GM18502 (cell line): ENCODE data around the gene RPUSD1.
A peak's percentile ranks its signal among the peaks of the same experiment; 100 is the strongest.

Source experiments
- ATAC-seq: cut with Tn5 transposase; IDR thresholded peaks from one replicate; pipeline ENCODE4 v1.9.1; 2021; ENCODE audit warnings: mild to moderate bottlenecking; ENCODE audit not compliant: unreplicated experiment, poor library complexity

Gene RPUSD1

DNA sequence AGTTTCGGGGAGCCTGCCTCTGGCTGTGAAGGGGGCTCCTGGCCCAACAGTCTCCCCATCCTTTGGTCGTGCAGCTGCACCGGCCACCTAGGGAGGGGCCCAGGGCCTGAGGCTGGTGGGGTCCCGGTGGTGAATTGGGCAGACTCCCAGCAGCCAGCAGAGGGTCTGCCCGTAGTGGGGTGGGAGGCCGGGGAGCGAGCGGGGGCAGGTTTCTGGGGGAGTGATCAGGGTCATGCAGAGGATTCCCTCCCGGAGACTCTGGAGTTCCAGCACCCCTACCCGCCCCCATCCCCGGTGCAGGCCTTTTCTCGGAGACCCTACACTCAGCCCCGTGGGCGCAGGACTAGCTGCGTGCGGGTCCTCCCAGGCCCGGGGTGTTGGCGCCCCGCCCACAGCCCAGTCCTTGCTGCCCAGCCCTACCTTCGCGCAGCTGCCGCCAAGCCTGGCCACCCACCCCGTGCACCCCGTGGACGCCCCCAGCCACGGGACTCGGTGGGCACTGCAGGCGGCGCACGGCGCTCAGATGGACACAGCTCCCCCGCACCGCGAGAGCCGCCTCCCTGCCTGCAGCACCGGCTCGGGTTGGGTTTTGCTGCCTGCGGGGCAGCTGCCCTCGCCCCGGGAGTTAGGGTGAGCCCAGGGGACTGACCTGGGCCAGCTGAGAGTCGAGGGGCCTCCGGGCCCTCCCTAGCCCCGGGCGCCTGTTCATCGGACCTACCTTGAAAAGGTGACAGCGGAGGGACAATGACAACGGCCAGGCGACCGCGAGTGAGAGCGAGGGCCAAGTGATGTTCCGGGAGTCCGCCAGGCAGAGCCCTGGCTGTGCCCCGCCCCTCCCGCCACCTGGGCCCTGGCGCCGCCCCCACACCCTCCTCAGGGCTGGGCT lies 12.0 kb upstream of the RPUSD1 start, which contains the start of gene GNG13:
Gene GNG13, minus strand, starts transcription at position 787 of the 886 bp plus-strand sequence. CDS start 1,657 bp downstream, outside the sequence.
- ATAC-seq, result no peak

DNA sequence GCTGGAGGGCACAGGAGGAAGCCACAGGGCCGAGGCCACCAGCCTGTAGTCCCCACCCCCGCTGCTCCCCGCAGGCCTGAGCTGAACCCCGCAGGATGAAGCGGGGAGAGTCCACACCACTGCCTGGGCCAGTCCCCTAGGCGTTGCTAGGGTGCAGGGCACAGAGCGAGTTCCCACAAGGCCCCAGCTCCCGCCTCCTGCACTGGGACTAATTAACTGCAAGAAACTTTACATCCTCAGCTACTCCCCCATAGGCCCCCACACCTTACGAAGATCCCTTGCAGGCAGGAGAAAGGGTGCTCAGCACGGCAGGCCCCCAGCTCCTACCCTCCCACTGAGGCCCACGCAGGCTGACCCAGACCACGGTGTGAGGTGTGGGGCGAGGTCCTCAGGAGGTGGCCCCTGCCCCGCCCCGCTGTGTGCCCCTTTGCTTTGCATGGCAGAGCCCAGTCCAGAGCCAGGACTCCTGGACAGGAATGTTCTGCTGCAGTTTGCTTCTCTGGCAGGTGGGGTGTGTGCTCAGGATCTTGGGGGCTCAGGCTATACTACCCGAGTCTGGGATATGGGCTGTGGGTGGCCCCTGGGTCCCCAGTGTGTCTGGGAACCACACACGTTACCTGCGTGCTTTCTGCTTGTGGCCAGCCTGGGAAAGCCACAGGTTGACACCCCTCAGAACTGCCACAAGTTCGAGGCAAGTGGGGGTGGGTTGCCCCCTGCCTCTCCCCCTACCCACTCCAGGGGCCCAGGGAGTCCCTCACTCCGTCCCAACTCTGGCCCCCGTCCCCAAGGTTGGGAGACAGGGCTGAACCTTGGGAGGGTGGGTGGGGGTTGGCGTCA lies 11.1 kb upstream of the RPUSD1 start:
- no peak for ATAC-seq

DNA sequence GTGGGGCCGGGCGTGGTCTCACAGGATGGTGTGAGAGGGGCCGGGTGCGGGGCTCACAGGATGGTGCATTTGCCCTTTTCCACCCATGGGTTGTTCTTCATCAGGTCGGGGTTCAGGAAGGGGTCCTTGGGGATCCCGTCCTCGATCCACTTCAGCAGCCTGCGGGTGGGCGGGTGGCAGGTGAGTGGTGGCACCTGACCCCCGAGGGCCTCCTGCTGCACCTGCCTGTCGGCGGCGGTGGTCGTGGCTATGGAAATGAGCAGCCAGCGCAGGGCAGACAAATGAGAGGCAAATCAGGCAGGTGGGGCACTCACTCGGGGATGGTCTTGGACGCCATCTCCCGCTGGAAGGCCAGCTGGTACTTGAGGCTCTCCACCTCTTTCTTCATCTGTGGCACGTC lies 10.5 kb upstream of the RPUSD1 start:
- ATAC-seq, result no peak

DNA sequence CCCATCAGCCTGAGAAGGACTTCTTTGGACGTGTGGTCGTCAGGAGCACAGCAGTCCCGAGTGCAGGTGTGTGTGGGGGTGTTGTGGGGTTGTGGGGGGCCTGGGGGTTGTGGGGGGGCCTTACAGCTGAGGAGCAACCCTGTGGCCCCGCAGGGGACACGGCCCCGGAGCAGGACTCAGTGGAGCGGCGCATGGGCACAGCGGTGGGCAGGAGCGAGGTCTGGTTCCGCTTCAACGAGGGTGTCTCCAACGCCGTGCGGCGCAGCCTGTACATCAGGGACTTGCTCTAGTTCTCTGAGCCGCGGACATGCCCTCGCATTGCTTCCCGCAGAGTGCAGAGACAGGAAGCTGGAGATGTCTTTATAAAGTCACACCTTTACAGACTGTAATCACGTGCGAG lies 9.5 kb upstream of the RPUSD1 start:
- ATAC-seq, result no peak

- ATAC-seq, result no peak
Measured at GRCh38 chr16:797120-797420, 8.9 kb upstream of the RPUSD1 start.

GRCh38 chr16:796296-797119 lies 8.3 kb upstream of the RPUSD1 start:
- ATAC-seq, result no peak

- ATAC-seq, result no peak
Measured at GRCh38 chr16:795580-796229, 7.5 kb upstream of the RPUSD1 start.

DNA sequence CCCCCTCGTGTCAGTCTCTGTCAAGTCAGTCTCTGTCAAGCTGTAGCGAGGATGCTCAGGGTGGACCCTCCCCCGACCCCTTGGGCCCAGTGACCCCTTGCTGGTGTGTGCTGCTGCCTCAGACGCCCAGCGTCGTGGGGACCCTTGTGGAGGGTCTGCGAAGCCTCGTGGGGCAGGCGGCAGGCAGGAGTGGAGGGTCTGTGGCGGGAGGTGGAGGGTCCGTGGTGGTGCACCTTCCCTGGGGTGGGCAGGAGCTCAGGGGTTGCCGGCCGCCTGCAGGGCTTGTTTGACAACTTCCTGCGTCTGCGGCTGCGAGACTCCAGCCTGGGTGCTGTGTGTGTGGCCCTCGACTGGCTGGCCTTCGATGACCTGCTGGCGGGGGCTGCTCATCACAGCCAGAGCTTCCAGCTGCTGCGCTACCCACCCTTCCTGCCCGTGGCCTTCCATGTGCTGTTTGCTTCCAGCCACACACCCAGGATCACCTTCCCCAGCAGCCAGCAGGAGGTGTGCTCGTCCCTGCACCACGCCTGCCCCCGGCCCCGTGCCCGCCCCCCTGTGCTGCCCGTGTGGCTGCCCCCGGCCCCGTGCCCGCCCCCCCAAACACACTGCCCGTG lies 6.8 kb upstream of the RPUSD1 start:
- no peak for ATAC-seq

- no peak for ATAC-seq
Measured at GRCh38 chr16:794091-794822, 6.1 kb upstream of the RPUSD1 start.

DNA sequence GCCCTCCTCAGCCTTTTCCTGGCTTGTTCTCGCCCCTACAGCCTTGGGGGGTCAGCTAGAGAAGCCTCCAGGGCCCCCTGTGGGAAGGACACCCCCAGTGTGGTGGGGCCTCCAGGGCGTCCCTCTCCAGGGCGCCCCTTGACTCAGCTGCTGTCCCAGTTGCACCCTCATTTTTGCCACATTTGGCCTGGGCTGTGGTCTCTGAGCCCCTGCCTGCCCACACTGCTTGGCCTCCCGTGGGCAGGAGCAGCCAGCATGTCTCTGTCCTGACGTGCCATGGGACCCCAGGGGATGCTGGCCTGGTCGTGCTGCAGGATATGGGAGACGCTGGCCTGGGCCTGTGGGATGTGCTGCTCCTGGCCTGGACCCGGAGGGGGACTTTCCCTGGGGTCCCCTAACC lies 5.2 kb upstream of the RPUSD1 start:
- ATAC-seq, result no peak

DNA sequence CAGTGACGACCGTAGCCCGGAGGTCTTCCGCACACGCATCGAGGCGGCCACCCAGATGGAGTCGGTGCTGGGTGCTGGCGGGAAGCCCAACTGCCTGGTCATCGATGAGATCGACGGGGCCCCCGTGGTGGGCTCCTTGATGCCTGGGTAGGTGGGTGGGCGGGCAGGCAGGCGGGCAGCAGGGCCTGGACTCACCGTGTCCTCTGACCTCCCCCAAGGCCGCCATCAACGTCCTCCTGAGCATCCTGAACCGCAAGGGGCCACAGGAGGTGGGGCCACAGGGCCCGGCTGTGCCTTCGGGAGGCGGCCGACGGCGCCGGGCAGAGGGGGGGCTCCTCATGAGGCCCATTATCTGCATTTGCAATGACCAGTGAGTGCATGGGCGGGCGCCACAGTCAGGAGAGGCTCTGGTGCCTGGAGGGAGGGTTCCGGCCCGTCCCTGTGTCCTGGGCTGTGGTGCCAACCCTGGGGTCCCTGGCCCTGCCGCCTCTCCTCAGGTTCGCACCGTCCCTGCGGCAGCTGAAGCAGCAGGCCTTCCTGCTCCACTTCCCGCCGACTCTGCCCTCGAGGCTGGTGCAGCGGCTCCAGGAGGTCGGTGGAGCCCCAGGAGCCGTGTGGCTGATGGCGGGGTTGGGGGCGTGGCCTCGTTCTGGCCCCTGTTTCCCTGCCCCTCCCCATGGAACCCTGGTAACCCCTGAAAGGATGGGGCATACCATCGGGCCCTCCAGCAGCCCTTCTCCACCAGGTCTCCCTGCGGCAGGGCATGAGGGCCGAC lies 4.2 kb upstream of the RPUSD1 start:
- no peak for ATAC-seq

- ATAC-seq, result no peak
Measured at GRCh38 chr16:791131-791530, 3.0 kb upstream of the RPUSD1 start.

DNA sequence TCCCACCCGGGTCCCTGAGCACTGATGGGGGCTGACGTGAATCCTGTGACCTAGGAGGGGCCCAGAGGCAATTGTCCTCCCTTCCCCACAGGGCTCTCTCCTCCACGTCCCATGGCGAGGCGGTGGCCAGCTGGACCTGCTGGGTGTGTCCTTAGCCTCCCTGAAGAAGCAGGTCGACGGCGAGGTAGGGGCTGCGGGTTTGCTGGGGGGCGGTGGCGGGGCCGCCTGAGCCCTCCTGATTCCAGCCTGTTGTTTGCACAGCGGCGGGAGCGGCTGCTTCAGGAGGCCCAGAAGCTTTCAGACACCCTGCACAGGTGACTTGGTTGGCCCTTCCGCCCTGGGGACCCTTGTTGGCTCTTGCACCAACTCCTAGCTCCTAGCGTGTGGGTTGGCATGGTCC lies 1.9 kb upstream of the RPUSD1 start:
- no peak for ATAC-seq

- ATAC-seq, result no peak
Measured at GRCh38 chr16:789191-789850, 1.1 kb upstream of the RPUSD1 start.

GRCh38 chr16:788399-789126 lies 382 bp upstream of the RPUSD1 start, which contains the start of gene CHTF18:
CHTF18 (plus strand) TSS chr16:788620; CDS start chr16:788685, 65 bp downstream.
- peak; percentile 78 for ATAC-seq

- peak; percentile 3 for ATAC-seq
Measured at GRCh38 chr16:787321-787966, 737 bp downstream of the RPUSD1 start.
